NCI-H524 treated with DMSO at 0.1 percent for 48 hours (cell line): ENCODE results near the gene EXOC7.
"Not testable (repeated sequence)": the region's sequence is repeated elsewhere in the genome, so short reads cannot be mapped to it uniquely, and the experiment has no call there.

Source experiments
- DNase-seq: peaks from one replicate; lab custom pipeline; 2025; lab: John Stamatoyannopoulos, UW

The EXOC7 gene

DNA sequence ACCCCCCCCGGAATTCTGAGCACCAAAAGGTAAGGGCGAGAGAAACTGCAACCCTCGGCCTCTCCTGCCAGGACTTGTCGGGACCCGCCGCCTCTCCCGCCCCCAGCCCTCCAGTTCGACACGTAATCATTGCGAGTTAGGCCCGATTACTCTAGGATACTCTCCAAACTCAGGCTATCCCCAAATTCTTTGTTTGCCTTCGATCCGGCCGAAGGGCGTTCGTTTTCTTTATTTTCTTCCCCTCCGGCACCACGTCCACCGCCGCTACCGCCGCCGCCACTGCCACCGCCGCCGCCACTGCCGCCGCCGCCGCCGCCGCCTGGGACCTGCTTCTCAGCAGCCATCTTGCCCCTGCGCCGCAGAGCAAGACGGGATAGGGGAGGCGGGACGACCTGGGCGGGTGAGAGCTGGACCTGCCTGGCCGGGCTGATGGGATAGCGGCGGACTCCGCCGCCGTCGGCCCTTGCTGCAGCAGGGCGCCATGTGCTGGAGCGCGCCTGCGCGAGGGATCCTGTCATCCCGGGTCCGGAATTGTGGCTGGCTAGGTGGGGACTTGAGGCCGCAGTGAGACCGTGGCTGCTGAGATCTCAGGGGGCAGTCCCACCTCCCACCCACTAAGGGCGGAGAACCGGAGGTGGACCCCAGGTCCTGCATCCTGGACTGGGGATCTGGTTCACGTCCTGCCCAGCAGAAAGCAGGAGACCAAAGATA is 31.3 kb downstream of the EXOC7 start, which contains the start of gene SRP68:
SRP68 (minus strand) TSS at position 370 of the 711 bp plus-strand sequence; CDS start at position 344, 26 bp downstream.
- DNase-seq, result peak; percentile 92

DNA sequence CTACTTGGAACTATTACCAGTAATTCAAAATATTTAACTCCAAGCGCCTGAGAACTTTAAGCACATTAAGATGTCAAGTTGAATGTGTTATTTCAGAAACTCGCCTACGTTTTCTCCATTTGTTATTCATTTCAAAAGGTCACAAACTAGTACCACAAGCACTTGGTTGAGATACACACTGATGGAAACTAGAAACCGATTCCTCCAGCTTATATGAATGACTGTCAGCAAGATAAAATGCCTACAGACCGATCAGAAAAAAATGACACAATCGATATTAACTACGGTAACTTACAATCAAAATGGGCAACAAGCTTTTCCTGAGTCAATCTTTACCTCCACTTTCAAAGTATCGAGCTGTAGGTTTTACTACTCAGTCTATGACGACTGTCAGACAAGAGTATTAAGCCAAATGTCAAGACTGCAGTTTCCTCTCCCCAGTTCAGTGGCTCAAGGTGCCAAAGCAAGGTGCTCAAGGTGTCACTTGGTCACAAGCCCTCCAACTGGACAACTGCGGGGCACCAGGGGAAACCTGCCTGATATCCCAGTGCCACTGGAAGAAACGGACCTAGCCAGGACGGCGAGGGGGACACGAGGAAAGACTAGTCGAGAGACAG is 31.9 kb downstream of the EXOC7 start:
- DNase-seq, result no peak

DNA sequence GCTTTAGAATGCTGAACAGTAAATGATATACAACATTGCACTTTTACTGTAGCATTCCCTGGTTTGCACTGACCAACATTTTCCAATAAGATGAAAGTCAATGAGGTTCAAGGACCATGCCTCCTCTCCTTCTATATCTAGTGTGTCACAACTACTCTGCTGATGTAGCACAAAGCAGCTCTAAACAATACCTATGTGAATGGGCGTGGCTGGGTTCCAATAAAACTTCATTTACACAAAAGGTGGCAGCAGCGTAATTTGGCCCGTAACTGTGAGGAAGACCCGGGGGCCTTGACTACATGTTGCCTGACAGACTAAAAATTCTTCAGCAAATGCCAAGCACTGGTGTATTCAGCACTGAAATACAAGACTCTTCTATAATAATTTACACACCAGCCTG is 37.8 kb downstream of the EXOC7 start:
- DNase-seq, result no peak

DNA sequence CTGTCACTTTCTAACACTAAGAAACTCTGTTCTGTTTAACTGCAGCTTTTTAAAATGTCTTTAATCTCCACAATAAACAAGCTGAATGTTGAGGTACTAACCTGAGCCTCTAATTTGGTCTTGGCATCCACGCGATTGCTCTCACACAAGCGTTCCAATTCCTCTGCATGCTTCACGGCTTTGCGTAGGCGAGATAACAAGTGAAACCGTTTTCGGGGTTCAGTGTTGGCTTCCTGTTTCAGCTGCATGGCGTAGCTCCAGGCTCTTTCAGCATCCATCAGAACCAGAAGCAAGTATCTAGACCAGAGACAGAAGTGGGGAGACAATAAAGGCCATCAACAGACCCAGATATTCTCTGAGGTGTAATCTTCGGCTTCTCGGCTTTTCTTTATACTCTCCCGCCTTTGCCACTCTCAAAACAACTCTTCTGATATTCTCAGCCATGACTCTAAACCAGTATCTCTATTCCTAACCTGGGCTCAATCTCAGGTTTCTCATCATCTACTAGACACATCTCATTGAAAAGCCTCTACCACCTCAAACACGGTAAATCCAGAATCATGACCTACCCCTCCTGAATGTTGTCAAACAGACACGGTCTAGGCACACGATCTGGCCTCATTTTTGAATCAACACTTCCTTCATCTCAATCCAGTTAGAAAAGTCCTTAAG is 39.6 kb downstream of the EXOC7 start:
- DNase-seq, result no peak

DNA sequence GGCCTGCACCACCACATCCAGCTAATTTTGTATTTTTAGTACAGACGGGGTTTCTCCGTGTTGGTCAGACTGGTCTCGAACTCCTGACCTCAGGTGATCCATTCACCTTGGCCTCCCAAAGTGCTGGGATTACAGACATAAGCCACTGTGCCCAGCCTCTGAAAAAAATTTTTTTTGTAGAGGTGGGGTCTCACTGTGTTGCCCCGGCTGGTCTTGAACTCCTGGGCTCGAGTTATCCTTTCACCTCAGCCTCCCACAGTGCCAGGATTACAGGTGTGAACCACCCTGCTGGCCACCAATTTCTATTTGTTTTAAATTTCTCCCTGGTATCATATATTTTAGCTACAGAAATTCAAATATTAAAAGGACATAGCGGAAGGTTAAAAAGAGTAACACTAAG is 45.3 kb downstream of the EXOC7 start:
- DNase-seq, result not testable (repeated sequence)

DNA sequence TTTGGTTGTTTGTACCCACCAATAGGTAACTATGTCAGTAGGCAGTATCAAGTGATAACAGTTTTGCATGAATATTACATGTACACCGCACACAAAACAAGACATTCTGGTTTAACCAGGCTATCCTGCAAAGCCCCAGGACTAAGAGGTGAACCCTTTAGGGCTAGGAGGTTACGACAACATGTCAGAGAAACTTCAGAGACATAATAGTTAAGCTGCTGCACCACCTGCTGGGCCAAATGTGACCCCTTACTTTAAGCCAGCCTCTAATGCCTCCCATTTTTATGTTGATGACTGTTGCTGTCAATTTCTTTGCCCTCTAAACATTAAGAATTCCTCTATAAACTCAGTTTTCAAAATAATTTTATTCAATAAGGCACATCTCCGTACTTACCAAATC is 46.7 kb downstream of the EXOC7 start:
- DNase-seq, result no peak

DNA sequence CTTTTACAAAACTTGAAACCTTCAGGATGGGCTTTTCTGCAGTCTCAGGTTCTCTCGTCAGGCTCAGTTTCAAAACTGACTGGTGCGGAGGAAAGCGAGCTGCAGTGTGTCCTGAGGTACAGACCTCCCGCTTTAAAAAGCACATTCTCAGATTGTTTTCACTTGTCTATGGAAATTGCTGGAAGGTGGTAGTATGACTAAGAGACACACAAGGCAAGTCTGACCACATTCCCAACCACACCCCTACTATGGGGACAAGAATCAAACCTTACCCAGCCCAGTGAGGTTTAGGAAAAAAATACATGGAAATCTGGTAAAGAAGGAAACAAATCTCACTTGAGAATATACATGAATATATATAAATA is 49.5 kb downstream of the EXOC7 start:
- DNase-seq, result no peak

DNA sequence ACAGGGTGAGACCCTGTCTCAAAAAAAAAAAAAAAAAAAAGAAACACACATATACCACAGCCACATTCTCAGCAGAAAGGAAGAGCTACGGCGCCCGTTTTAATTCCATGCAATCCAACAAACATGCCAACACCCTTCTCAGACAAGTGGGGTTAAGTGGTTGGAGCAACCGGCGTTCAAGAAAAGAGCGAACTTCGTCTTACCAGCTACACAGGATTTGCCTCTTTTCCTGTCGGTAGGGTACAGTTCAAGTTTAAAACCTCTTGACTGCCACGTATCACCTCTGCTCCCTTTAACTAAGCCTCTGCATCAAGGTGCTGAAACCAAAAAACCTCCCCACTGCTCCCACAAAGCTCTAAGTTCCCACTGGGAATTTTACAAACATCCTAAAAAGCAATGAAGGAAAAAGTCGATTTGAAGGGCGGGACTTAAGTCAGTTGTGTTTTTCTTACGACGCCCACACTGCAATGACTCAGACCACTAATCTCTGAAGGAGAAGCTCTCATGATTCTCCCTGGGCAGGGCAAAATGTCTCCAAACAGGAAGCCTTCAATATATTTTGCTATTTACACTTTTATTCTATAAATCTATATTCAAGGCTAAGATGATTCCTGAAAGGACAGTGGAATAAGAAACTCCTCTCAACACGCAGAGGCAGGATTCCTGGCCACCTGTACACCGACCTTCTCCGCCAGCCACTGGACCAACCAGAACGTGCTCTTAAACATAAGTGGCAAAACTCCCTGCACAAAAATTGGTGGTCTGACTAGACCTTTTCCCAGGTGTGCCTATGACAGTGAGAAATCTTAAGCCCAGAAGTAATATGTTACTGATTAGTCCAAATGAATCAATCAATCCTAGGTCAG is 50.1 kb downstream of the EXOC7 start:
- DNase-seq, result no peak

DNA sequence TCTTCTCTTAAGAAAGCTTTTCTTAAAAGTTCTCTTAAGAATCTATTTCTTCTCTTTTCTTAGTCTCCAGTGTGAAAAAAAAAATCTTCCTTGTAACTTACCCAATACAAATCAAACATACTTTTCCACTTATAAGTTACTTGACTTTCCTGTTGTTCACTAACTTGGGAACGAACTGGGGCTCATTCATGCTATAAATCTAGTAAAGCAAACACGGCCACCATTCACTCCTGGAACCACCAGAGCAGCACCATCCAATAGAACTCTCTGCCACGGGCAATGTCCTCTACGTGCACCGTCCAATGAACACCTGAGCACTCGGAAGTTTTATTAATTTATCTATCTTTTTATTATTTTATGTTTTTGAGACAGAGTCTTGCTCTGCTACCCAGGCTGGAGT is 52.0 kb downstream of the EXOC7 start:
- DNase-seq, result no peak

DNA sequence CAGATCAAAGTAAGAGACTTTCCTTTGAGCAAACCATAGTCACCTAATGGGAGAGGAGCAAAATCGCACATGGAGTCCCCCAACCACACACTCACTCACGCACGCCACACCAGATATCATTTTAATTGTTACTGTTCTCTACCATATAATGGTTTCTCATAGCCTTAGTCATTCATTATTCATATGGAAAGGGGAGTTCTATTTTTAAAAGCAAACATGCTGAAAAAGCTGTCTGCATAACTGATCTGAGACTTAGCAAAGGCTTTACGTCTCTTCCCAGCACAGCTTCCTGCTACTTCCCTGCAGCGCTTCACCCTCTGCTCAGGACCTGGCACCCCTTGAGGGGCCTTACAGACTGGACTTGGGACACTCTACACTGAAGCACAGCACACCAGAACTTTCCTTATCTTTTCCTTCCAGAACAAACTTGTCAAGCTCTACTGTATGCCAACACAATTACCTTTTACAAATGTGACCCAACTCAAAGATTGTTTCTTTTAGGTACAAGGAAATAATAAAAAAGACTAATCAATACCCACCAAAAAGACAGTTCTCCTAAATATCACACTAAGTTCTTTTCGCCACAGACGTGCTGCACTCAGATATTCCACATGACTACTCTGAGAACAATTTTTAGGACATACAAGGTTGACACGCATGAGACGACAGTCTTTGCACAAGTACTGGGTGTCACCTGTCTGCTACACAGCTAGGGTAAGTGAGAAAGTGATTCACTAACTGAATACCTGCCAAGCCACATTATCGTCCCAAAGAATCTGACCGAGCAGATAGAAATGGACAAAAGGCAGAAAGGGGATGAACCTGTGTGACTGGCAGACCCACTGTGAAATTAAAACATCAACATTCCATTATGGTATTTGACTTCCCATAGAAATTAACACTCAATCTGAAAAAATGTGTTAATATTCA is 52.8 kb downstream of the EXOC7 start:
- DNase-seq, result no peak

DNA sequence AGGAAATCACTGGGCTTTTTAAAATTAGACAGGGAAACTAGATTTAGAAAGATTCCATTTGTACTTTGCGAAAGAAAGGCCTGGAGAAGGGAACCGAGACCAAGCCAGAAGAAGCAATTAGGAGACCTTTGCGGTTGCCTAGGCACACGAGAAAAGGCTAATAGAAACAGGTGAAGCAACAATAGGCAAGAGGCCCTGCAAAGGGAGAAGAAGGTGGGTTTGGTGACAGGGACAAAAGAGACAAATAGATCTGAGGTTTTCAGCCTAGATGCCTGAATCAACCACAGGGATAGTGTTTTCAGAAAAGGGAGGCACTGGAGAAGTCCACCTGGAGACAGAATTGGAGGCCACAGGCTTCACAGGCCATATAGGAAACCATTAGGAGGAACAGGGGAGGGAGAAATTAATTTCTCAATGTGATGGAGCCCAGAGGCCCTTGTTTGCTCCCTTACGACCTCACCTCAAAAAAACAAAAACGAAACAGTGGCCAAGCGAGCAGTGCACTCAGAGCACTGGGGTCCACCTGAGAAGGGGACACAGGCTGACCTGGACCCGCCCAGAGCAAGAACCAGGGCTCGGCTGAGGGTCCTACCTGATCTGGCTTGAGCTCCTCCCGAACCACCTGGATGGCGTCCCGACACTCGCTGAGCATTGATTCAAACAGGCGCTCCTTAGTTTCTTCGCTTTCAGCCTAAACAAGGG is 53.6 kb downstream of the EXOC7 start:
- no peak for DNase-seq

DNA sequence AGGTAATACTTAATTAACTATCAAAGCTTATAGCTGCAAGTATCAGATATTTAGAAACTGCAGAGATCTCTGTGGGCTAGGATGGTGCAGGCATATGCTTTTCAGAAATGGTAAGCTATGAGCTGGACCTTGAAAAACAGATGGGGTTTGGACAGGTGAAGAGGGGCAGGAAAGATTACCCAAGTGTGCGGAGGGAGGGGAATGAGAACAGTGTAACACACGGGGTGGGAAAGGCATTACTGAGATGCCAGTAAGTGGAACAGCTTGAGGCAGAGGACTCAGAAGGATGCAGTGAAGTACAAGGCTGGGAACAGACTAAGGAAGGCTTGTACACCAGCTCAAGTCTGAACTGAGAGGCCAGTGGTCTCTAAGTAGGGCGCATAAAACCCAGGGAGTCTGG is 54.3 kb downstream of the EXOC7 start:
- no peak for DNase-seq

DNA sequence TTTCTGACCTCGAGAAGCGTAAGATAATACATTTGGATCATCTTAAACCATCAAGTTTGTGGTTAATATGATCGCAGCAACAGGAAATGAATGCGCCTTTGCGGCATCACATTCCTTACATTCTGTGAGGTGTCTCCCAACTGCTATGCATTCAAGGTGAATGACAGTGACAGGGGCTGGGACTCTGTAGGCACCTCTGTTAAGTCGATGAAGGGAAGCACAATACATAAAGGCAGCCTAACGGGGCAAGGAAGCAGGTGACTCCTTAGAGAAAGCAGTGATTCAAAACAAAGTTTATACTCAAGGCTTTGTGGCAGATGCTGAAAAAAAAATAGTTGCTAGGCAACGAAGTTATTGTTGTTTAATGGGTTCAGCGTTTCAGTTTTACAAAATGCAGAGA is 54.9 kb downstream of the EXOC7 start:
- DNase-seq, result no peak

DNA sequence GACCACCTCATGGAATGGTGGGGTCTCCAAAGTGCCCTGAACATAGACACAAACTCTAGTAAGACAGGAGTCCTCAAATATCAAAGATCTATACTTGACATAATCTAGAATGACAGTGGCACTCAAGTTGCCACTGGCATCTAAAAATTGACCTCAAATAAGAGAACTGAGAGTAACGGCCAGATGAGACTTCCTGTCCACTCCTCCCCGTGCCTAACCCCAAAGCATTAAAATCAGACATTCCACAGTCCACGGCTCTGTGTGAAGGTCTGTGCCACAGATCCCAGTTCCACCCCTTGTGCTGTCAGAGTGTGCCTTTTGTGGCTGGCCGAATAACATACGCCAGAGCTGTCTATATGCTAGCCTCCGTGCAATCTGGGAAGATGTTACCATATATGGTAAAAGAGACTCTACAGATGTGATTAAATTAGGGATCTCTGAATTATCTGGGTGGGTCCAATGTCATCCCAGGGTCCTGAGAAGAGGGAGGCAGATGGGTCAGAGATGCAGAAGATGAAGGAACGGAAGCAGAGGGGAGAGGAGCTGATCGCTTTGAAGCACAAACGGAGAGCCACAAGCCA is 55.5 kb downstream of the EXOC7 start:
- no peak for DNase-seq

DNA sequence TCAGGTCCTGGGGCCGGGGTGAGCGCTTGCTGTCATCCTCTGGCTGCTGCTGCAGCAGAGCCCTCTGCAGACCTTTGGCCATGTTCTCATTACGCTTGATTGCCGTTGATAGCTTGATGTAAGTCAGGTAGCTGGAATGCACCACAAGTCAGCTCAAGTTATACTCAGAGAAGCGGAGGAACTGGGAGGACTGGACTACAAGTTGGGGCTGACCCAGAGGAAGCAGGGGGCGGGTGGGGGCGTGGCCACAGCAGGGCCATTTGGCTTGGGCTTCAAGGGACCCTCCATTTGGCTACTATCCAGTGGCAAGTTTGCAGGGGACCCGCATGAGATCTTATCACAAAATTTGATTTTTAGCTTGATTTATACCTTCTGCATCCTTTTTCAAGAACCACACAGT is 57.5 kb downstream of the EXOC7 start:
- DNase-seq, result no peak

DNA sequence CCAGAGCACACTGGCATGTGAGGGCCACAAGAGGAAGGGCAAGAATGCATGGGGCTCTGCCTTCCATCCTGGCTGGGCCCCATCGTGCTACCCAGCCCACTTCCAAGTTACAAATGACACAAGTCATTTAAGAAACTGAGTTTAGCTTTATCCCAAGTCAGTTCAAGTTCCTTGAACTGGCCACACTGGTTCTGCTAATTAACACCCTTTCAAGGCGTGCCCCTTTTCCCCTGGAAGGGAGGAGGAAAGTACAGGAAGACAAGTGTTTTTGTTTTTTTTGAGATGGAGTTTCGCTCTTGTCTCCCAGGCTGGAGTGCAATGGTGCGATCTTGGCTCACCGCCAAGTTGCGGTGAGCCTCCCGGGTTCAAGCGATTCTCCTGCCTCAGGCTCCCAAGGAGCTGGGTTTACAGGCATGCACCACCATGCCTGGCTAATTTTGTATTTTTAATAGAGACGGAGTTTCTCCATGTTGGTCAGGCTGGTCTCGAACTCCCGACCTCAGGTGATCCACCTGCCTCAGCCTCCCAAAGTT is 59.0 kb downstream of the EXOC7 start:
- DNase-seq, result not testable (repeated sequence)

DNA sequence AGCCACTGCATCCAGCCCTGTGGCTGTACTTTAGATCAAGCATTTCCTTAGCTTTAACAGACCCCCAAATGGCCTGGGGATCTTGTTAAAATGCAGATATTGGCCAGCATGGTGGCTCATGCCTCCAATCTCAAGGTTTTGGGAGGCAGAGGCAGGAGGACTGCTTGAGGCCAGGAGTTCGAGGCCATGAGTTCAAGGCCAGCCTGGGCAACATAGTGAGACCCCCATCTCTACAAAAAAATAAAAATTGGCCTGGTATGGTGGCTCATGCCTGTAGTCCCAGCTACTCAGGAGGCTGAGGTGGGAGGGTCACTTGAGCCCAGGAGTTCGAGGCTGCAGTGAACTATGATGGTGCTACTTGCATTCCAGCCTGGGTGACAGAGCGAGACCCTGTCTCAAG is 60.7 kb downstream of the EXOC7 start:
- not testable (repeated sequence) for DNase-seq

DNA sequence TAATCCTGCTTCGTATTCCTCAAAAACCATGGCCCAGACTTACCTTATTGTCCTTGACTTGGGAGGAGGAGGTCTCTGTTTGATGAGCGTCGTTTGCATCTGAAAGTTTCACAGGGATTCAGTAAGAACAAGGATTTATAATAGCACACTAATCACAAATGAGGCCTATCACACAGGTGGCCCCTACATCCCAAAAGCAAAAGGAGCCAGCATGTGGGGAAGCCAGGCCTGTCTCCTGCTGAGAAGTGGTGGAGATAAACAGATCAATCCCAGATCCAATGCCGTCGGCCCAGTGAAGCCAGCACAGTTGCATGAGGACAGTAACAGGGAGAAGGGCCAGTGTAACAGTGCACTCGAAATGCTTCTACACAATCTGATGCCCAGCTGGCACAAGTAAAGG is 63.2 kb downstream of the EXOC7 start:
- DNase-seq, result no peak

DNA sequence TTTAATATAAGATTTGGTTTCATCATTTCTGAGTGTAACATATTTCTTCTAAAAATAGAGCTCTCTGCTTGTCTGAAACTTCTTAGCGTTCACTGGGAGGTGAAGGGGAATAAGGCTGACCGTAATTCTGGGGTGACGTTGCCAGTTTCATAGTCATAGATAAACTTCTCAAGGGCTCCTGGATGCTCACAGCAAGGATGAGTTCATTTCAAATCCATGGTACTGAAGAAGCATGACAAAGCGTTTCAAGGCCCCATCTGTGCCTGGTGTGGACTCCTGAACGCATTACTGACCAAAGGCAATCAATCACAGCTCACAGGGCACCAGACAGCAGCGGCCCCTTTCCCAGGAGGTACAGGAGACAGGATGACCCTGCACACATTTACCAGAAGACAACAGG is 64.5 kb downstream of the EXOC7 start:
- no peak for DNase-seq

DNA sequence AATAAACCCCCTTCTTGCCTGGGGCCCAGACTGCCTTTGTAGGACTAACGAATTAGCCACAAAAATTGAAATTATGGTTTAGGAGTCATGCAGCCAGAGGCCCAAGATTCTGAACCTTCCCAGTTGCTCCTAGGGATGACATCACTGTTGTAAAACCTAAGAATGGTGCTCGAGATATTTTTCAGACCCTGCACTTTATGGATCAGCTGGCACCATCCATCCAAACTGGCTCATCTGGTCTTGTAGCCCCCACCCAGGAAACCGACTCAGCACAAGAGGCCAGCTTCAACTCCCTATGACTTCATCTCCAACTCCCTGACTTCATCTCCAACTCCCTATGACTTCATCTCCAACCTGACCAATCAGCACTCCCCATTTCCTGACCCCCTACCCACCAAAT is 65.5 kb downstream of the EXOC7 start:
- no peak for DNase-seq
